ENCODE measurements around the gene CST11.

CST11 gene

GRCh38 chr20:23433628-23434027, 19.0 kb downstream of the CST11 start:
- H3K4me3 ChIP-seq (ENCODE audit: low read depth, low read length, poor library complexity, severe bottlenecking), result no peak overlapping the region
- TF ChIP-seq CTCF (IDR thresholded peaks at IDR 0.05; ENCODE audit: low read length) (no peak), EZH2 (IDR thresholded peaks at IDR 0.05; ENCODE audit: borderline replicate concordance, low read length) (no peak)
- H3K4me1 ChIP-seq (ENCODE audit: insufficient read depth, low read length, severe bottlenecking), result no peaks in the 10 kb centered on the region

GRCh38 chr20:23425129-23425528, 27.5 kb downstream of the CST11 start:
- no peaks in the 10 kb centered on the region for H4K20me1 ChIP-seq (ENCODE audit: insufficient read depth, low read length)
- H3K27me3 ChIP-seq (ENCODE audit: insufficient read depth, low read length), result no peaks in the 10 kb centered on the region
- no peaks in the 10 kb centered on the region for H3K9me3 ChIP-seq (ENCODE audit: low read length)
- H3K27ac ChIP-seq (ENCODE audit: low read depth, low read length, poor library complexity, severe bottlenecking), result no peak overlapping the region
- no peak overlapping the region for H3K4me2 ChIP-seq (ENCODE audit: low read length)
- H3K9me2 ChIP-seq (ENCODE audit: low read depth, low read length), result no peaks in the 10 kb centered on the region
- peaks cover 8% of the 10 kb centered on the region for H3K4me1 ChIP-seq (ENCODE audit: insufficient read depth, low read length, severe bottlenecking)
- H3K9ac ChIP-seq (ENCODE audit: low read length), result no peak overlapping the region
- TF ChIP-seq CTCF (IDR thresholded peaks at IDR 0.05; ENCODE audit: low read length) (no peak), EZH2 (IDR thresholded peaks at IDR 0.05; ENCODE audit: borderline replicate concordance, low read length) (no peak)
- peaks cover 2% of the 10 kb centered on the region; the same call in 1 of the 2 replicates for H3K79me2 ChIP-seq (ENCODE audit: insufficient read depth, low read length)
- no peaks in the 10 kb centered on the region for H3F3A ChIP-seq (ENCODE audit: insufficient read depth, low read length)
- no peak overlapping the region for H3K4me3 ChIP-seq (ENCODE audit: low read depth, low read length, poor library complexity, severe bottlenecking)
- no peaks in the 10 kb centered on the region for H3K36me3 ChIP-seq (ENCODE audit: insufficient read depth, low read length)
- H2AFZ ChIP-seq (ENCODE audit: low read length), result no peak overlapping the region

More at GRCh38 chr20:23433628-23434027, 19.0 kb downstream of the CST11 start:
- no peaks in the 10 kb centered on the region for H4K20me1 ChIP-seq (ENCODE audit: insufficient read depth, low read length)
- no peak overlapping the region for H2AFZ ChIP-seq (ENCODE audit: low read length)
- H3K79me2 ChIP-seq (ENCODE audit: insufficient read depth, low read length), result no peaks in the 10 kb centered on the region
- no peak overlapping the region for H3K9ac ChIP-seq (ENCODE audit: low read length)
- no peaks in the 10 kb centered on the region; the same call in 1 of the 2 replicates for H3K27me3 ChIP-seq (ENCODE audit: insufficient read depth, low read length)
- no peak overlapping the region for H3K27ac ChIP-seq (ENCODE audit: low read depth, low read length, poor library complexity, severe bottlenecking)
- H3K9me2 ChIP-seq (ENCODE audit: low read depth, low read length), result no peaks in the 10 kb centered on the region
- H3K4me2 ChIP-seq (ENCODE audit: low read length), result no peak overlapping the region
- H3K9me3 ChIP-seq (ENCODE audit: low read length), result no peaks in the 10 kb centered on the region
- H3F3A ChIP-seq (ENCODE audit: insufficient read depth, low read length), result no peaks in the 10 kb centered on the region
- no peaks in the 10 kb centered on the region for H3K36me3 ChIP-seq (ENCODE audit: insufficient read depth, low read length)

GRCh38 chr20:23420943-23421931, 31.4 kb downstream of the CST11 start, which contains the start of gene NAPB:
Gene NAPB (minus strand): TSS chr20:23421488. CDS start chr20:23421402, 86 bp downstream.
- H3K4me3 ChIP-seq (ENCODE audit: low read depth, low read length, poor library complexity, severe bottlenecking), result peak within 1 kb of the TSS; percentile 88
- no peaks in the 10 kb centered on the region for H3K36me3 ChIP-seq (ENCODE audit: insufficient read depth, low read length)
- H3K79me2 ChIP-seq (ENCODE audit: insufficient read depth, low read length), result peaks cover 36% of the 10 kb centered on the region
- peak within 1 kb of the TSS; percentile 86 for H3K9ac ChIP-seq (ENCODE audit: low read length)
- no peak within 1 kb of the TSS for H2AFZ ChIP-seq (ENCODE audit: low read length)
- peak within 1 kb of the TSS; percentile 99 for H3K4me2 ChIP-seq (ENCODE audit: low read length)
- H3K27me3 ChIP-seq (ENCODE audit: insufficient read depth, low read length), result no peaks in the 10 kb centered on the region
- no peaks in the 10 kb centered on the region for H3F3A ChIP-seq (ENCODE audit: insufficient read depth, low read length)
- no peak for TF ChIP-seq EZH2 (IDR thresholded peaks at IDR 0.05; ENCODE audit: borderline replicate concordance, low read length)
- 0 out of 2 replicates have a peak, but pooled peaks have one; percentile 20 for TF ChIP-seq CTCF (IDR thresholded peaks at IDR 0.05; ENCODE audit: low read length)
- peaks cover 36% of the 10 kb centered on the region for H3K4me1 ChIP-seq (ENCODE audit: insufficient read depth, low read length, severe bottlenecking)
- H3K27ac ChIP-seq (ENCODE audit: low read depth, low read length, poor library complexity, severe bottlenecking), result peak within 1 kb of the TSS; percentile 75
- no peaks in the 10 kb centered on the region for H3K9me2 ChIP-seq (ENCODE audit: low read depth, low read length)
- H3K9me3 ChIP-seq (ENCODE audit: low read length), result no peaks in the 10 kb centered on the region
- H4K20me1 ChIP-seq (ENCODE audit: insufficient read depth, low read length), result no peaks in the 10 kb centered on the region

Data from OCI-LY1 (cell line).